GM23338 (cell line): ENCODE results near the gene NPAS2. TPM values are rescaled to one million over a fixed set of nuclear protein-coding genes. Genes with fewer than 3 reads are reported as not detected.

ENCODE experiments used
- ATAC-seq: fragments of 200-7000 bp; cut with Tn5 transposase; 3 replicates; pipeline ENCODE4 v1.9.1; 2020
- DNase-seq: peaks from one replicate; pipeline ENCODE4 v3.0.0-alpha.2; 2015; ENCODE audit warnings: low spot score
- H2AFZ ChIP-seq: fragments of 200-600 bp; sonication (generic); 2 replicates; pipeline ENCODE4 v1.8.0; 2016; ENCODE audit warnings: antibody characterized with exemption, mild to moderate bottlenecking, moderate library complexity
- H3F3A ChIP-seq: fragments of 200-600 bp; sonication (generic); replicated peaks from 2 replicates; pipeline ENCODE4 v1.8.0; 2017; ENCODE audit warnings: antibody characterized with exemption, mixed run types, low read depth
- H3K27ac ChIP-seq: fragments of 200-600 bp; sonication (generic); 2 replicates; pipeline ENCODE4 v1.6.1; 2016; ENCODE audit warnings: low read depth
- H3K27me3 ChIP-seq: fragments of 200-600 bp; sonication (generic); 2 replicates; pipeline ENCODE4 v1.8.0; 2016; ENCODE audit warnings: mild to moderate bottlenecking, mixed run types, moderate library complexity; ENCODE audit not compliant: insufficient read depth
- H3K36me3 ChIP-seq: fragments of 200-600 bp; sonication (generic); 2 replicates; pipeline ENCODE4 v1.8.0; 2016; ENCODE audit warnings: mild to moderate bottlenecking; ENCODE audit not compliant: insufficient read depth
- H3K4me1 ChIP-seq: fragments of 200-600 bp; sonication (generic); 2 replicates; pipeline ENCODE4 v1.8.0; 2016; ENCODE audit warnings: mild to moderate bottlenecking, moderate library complexity; ENCODE audit not compliant: insufficient read depth
- H3K4me2 ChIP-seq: fragments of 200-600 bp; sonication (generic); 2 replicates; pipeline ENCODE4 v1.7.1; 2017; ENCODE audit warnings: mixed run types
- H3K4me3 ChIP-seq: fragments of 200-600 bp; sonication (generic); 2 replicates; pipeline ENCODE4 v1.6.1; 2016; ENCODE audit warnings: mixed run types
- H3K79me2 ChIP-seq: fragments of 200-600 bp; sonication (generic); replicated peaks from 2 replicates; pipeline ENCODE4 v1.8.0; 2017; ENCODE audit warnings: mild to moderate bottlenecking; ENCODE audit not compliant: insufficient read depth
- H3K9me2 ChIP-seq: fragments of 200-600 bp; sonication (generic); 2 replicates; pipeline ENCODE4 v1.8.0; 2017; ENCODE audit not compliant: insufficient read depth
- H4K20me1 ChIP-seq: fragments of 200-600 bp; sonication (generic); replicated peaks from 2 replicates; pipeline ENCODE4 v1.8.0; 2017; ENCODE audit warnings: mild to moderate bottlenecking; ENCODE audit not compliant: insufficient read depth
- H3K27ac Mint-ChIP-seq: 2 replicates; pipeline ENCODE4 v1.8.0; 2020; ENCODE audit warnings: inconsistent platforms, mild to moderate bottlenecking, moderate library complexity, mixed read lengths
- H3K27me3 Mint-ChIP-seq: 3 replicates; pipeline ENCODE4 v1.8.0; 2022; ENCODE audit warnings: low read depth, mild to moderate bottlenecking, moderate library complexity, mixed read lengths, inconsistent platforms; ENCODE audit not compliant: insufficient read depth, poor library complexity
- H3K36me3 Mint-ChIP-seq: 3 replicates; pipeline ENCODE4 v1.8.0; 2021; ENCODE audit warnings: low read depth, mild to moderate bottlenecking, inconsistent platforms, moderate library complexity, mixed read lengths
- H3K4me1 Mint-ChIP-seq: 3 replicates; pipeline ENCODE4 v1.8.0; 2020; ENCODE audit warnings: mild to moderate bottlenecking, inconsistent platforms, mixed read lengths
- H3K4me3 Mint-ChIP-seq: 3 replicates; pipeline ENCODE4 v1.8.0; 2021; ENCODE audit warnings: moderate library complexity, mild to moderate bottlenecking, inconsistent platforms, mixed read lengths
- H3K9me3 Mint-ChIP-seq: 3 replicates; pipeline ENCODE4 v1.8.0; 2020; ENCODE audit warnings: moderate library complexity, mild to moderate bottlenecking, inconsistent platforms, mixed read lengths
- CREB1 ChIP-seq: fragments of 250-450 bp; sonication (Bioruptor Pico); IDR thresholded peaks from 2 replicates; pipeline ENCODE4 v1.5.0; 2020; ENCODE audit warnings: low read depth, mild to moderate bottlenecking, moderate library complexity
- CTCF ChIP-seq, 2 experiments: fragments of 200-600 bp in 1 of 2; sonication (generic) in 1 of 2; conservative IDR thresholded peaks; 2 replicates each; pipeline versions ENCODE4 v1.5.1 to v1.6.1; 2016 to 2017; ENCODE audit warnings: antibody characterized with exemption in 2 of 2, low read depth in 2 of 2, mild to moderate bottlenecking in 2 of 2, moderate library complexity in 1 of 2
- ETS1 ChIP-seq: IDR thresholded peaks from 2 replicates; pipeline ENCODE4 v1.6.1; 2016; ENCODE audit warnings: antibody characterized with exemption
- EZH2 ChIP-seq: fragments of 200-600 bp; sonication (generic); IDR thresholded peaks from one replicate; pipeline ENCODE4 v1.8.0; 2017; ENCODE audit warnings: antibody characterized with exemption, mild to moderate bottlenecking, low read depth; ENCODE audit not compliant: unreplicated experiment
- EZH2phosphoT487 ChIP-seq: fragments of 200-600 bp; sonication (generic); IDR thresholded peaks from one replicate; pipeline ENCODE4 v1.8.1; 2018; ENCODE audit warnings: antibody characterized with exemption; ENCODE audit not compliant: unreplicated experiment
- JUNB ChIP-seq: IDR thresholded peaks from one replicate; pipeline ENCODE4 v1.6.1; 2016; ENCODE audit warnings: antibody characterized with exemption; ENCODE audit not compliant: unreplicated experiment
- NANOG ChIP-seq: IDR thresholded peaks from 2 replicates; pipeline ENCODE4 v1.6.1; 2016; ENCODE audit warnings: antibody characterized with exemption, borderline replicate concordance
- POLR2AphosphoS5 ChIP-seq: IDR thresholded peaks from 2 replicates; pipeline ENCODE4 v1.6.1; 2016; ENCODE audit warnings: antibody characterized with exemption, low read depth
- STAT1 ChIP-seq: IDR thresholded peaks from one replicate; pipeline ENCODE4 v1.6.1; 2016; ENCODE audit warnings: antibody characterized with exemption; ENCODE audit not compliant: unreplicated experiment
- ZNF114 ChIP-seq: fragments of 250-450 bp; sonication (Bioruptor Pico); IDR thresholded peaks from 2 replicates; pipeline ENCODE4 v1.5.0; 2020; ENCODE audit warnings: mild to moderate bottlenecking, moderate library complexity
- ZNF331 ChIP-seq: fragments of 250-450 bp; sonication (Bioruptor Pico); IDR thresholded peaks from 2 replicates; pipeline ENCODE4 v1.5.0; 2020; ENCODE audit warnings: low read depth, mild to moderate bottlenecking, moderate library complexity
- ZNF462 ChIP-seq: fragments of 250-450 bp; sonication (Bioruptor Pico); IDR thresholded peaks from 2 replicates; pipeline ENCODE4 v1.5.0; 2020; ENCODE audit warnings: mild to moderate bottlenecking, moderate library complexity
- polyA plus RNA-seq: library from polyadenylated mRNA; unstranded; fragments of >200 nt; fragmentation: Nextera tagmentation; extraction: Ambion mirVana; gene quantifications from 2 replicates; pipeline ENCODE4 v1.2.1, GENCODE V29; 2016
- total RNA-seq: library from RNA; depleted of rRNA; stranded (reverse); fragments of >200 nt; shearing (Covaris generic); gene quantifications from 2 replicates; pipeline ENCODE4 v1.2.3, GENCODE V29; 2014
- TF ChIP-seq, protein P1 (sequence below): IDR thresholded peaks from one replicate; pipeline ENCODE4 v1.6.1; 2018; ENCODE audit warnings: antibody characterized with exemption; ENCODE audit not compliant: unreplicated experiment

NPAS2 gene
- total and polyA plus RNA-seq, 2 experiments from 2014 or later, result 0.56 to 1.1 TPM

DNA sequence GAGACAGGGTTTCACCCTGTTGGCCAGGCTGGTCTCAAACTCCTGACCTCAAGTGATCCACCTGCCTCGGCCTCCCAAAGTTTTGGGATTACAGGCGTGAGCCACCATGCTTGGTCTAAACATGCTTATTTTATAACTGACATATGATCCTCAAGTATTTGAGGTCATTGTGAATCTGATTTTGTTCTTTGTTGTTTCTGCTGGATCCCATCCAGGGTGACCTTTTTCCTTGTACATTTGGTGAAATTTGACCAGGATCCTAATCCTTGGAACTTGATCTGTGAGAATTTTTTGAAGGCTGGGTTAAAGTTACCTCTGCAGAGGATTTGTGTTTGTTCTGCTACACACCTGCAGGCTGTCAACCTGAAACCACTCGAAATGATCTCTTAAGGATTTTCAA, 49.2 kb downstream of the NPAS2 start:
- Histone ChIP-seq H3F3A (no peaks in the 10 kb centered on the region), H3K27me3 (no peaks in the 10 kb centered on the region), H3K4me2 (no peak overlapping the region), H3K4me3 (no peak overlapping the region), H2AFZ (no peak overlapping the region), H3K36me3 (no peaks in the 10 kb centered on the region; the same call in 1 of the 2 replicates), H3K9me2 (no peaks in the 10 kb centered on the region), H3K4me1 (no peaks in the 10 kb centered on the region), H3K79me2 (no peaks in the 10 kb centered on the region), H4K20me1 (no peaks in the 10 kb centered on the region), H3K27ac (no peak overlapping the region)
- Mint-ChIP-seq H3K27ac (no peak overlapping the region), H3K36me3 (no peaks in the 10 kb centered on the region; the same call in 2 of the 3 replicates), H3K4me3 (no peak overlapping the region), H3K4me1 (peaks cover 2% of the 10 kb centered on the region; the same call in 1 of the 3 replicates), H3K27me3 (peaks cover 5% of the 10 kb centered on the region), H3K9me3 (no peaks in the 10 kb centered on the region; the same call in none of the 3 replicates)
- no peak for ATAC-seq
- no peak for TF ChIP-seq STAT1
- TF ChIP-seq CTCF (conservative IDR thresholded peaks at IDR 0.05; ENCODE audit: low read depth in 2 of 2), result no peak
- no peak for TF ChIP-seq EZH2phosphoT487
- no peak for TF ChIP-seq POLR2AphosphoS5
- TF ChIP-seq, protein P1, sequence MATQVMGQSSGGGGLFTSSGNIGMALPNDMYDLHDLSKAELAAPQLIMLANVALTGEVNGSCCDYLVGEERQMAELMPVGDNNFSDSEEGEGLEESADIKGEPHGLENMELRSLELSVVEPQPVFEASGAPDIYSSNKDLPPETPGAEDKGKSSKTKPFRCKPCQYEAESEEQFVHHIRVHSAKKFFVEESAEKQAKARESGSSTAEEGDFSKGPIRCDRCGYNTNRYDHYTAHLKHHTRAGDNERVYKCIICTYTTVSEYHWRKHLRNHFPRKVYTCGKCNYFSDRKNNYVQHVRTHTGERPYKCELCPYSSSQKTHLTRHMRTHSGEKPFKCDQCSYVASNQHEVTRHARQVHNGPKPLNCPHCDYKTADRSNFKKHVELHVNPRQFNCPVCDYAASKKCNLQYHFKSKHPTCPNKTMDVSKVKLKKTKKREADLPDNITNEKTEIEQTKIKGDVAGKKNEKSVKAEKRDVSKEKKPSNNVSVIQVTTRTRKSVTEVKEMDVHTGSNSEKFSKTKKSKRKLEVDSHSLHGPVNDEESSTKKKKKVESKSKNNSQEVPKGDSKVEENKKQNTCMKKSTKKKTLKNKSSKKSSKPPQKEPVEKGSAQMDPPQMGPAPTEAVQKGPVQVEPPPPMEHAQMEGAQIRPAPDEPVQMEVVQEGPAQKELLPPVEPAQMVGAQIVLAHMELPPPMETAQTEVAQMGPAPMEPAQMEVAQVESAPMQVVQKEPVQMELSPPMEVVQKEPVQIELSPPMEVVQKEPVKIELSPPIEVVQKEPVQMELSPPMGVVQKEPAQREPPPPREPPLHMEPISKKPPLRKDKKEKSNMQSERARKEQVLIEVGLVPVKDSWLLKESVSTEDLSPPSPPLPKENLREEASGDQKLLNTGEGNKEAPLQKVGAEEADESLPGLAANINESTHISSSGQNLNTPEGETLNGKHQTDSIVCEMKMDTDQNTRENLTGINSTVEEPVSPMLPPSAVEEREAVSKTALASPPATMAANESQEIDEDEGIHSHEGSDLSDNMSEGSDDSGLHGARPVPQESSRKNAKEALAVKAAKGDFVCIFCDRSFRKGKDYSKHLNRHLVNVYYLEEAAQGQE, result no peak
- TF ChIP-seq ZNF114 (CRISPR knock-in tag), result no peak
- TF ChIP-seq ZNF331, result no peak
- no peak for TF ChIP-seq ETS1
- no peak for TF ChIP-seq ZNF462 (CRISPR knock-in tag)
- no peak for TF ChIP-seq JUNB
- TF ChIP-seq EZH2, result no peak
- TF ChIP-seq NANOG, result no peak
- TF ChIP-seq CREB1 (CRISPR knock-in tag), result no peak
- no peak for DNase-seq
